H1 (cell line): Measurements from ENCODE around the gene USP12. TPM values are rescaled to one million over a fixed set of nuclear protein-coding genes. Genes with fewer than 3 reads are reported as not detected.

Experiments
- CTCF ChIA-PET: fragments of 300-600 bp; sonication (Branson Sonifier 250); formaldehyde crosslinking; loops from one replicate; lab custom pipeline; 2021; ENCODE audit not compliant: partially characterized antibody; lab: Charles Lee
- POLR2A ChIA-PET: fragments of 300-600 bp; sonication (Branson Sonifier 250); formaldehyde crosslinking; loops from one replicate; lab custom pipeline; 2021; ENCODE audit warnings: inconsistent platforms; ENCODE audit not compliant: partially characterized antibody; lab: Charles Lee
- DNase-seq, 2 experiments: peaks; one replicate each; pipeline versions ENCODE4 v3.0.0 to v3.0.0-alpha.2; 2010 to 2022; ENCODE audit warnings: low spot score in 2 of 2, low read depth in 1 of 2, mixed read lengths in 1 of 2
- FAIRE-seq: peaks from 2 replicates; lab custom pipeline; 2011; peaks lifted over from hg19 to GRCh38; lab: Jason Lieb, UNC
- H2AFZ ChIP-seq: 2 replicates; pipeline ENCODE4 v1.8.1; 2012; ENCODE audit warnings: low read length, inconsistent platforms
- H2AK5ac ChIP-seq: 2 replicates; pipeline ENCODE4 v1.6.1; 2013; ENCODE audit warnings: low read depth, low read length
- H2BK120ac ChIP-seq: replicated peaks from 2 replicates; pipeline ENCODE3; 2013; ENCODE audit warnings: low read depth, low read length, inconsistent platforms
- H2BK12ac ChIP-seq: 2 replicates; pipeline ENCODE4 v1.6.1; 2013; ENCODE audit warnings: low read depth, low read length
- H2BK15ac ChIP-seq: 2 replicates; pipeline ENCODE4 v1.6.1; 2013; ENCODE audit warnings: low read length
- H2BK20ac ChIP-seq: 2 replicates; pipeline ENCODE4 v1.6.1; 2013; ENCODE audit warnings: low read length
- H2BK5ac ChIP-seq: 2 replicates; pipeline ENCODE4 v1.6.1; 2013; ENCODE audit warnings: low read depth, low read length
- H3K14ac ChIP-seq: 2 replicates; pipeline ENCODE4 v1.6.1; 2013; ENCODE audit warnings: inconsistent platforms; ENCODE audit not compliant: insufficient read length
- H3K18ac ChIP-seq: 2 replicates; pipeline ENCODE4 v1.6.1; 2013; ENCODE audit warnings: low read length; ENCODE audit errors: extremely low read depth
- H3K23ac ChIP-seq: 2 replicates; pipeline ENCODE4 v1.6.1; 2013; ENCODE audit warnings: inconsistent platforms; ENCODE audit not compliant: insufficient read length
- H3K23me2 ChIP-seq: 2 replicates; pipeline ENCODE4 v1.6.1; 2013; ENCODE audit warnings: low read depth, low read length
- H3K27ac ChIP-seq: 2 replicates; pipeline ENCODE4 v1.6.1; 2011; ENCODE audit warnings: low read depth, low read length, inconsistent platforms
- H3K27me3 ChIP-seq, 4 experiments: replicated peaks in 1 of 4; 1 replicate in 1 of 4; 2 replicates in 3 of 4; pipeline versions ENCODE4 v1.6.1 to v1.8.1; 2011 to 2013; ENCODE audit warnings: low read length in 3 of 4, mild to moderate bottlenecking in 3 of 4, inconsistent platforms in 2 of 4, mixed read lengths in 2 of 4, moderate library complexity in 1 of 4; ENCODE audit not compliant: control insufficient read depth in 3 of 4, insufficient read depth in 3 of 4; ENCODE audit errors: extremely low read depth in 1 of 4
- H3K36me3 ChIP-seq, 4 experiments: 2 replicates each; pipeline versions ENCODE4 v1.6.1 to v1.8.1; 2011 to 2013; ENCODE audit warnings: mild to moderate bottlenecking in 4 of 4, low read length in 3 of 4, moderate library complexity in 2 of 4, control low read depth in 1 of 4, inconsistent platforms in 1 of 4; ENCODE audit not compliant: insufficient read depth in 4 of 4, control insufficient read depth in 2 of 4
- H3K4ac ChIP-seq: replicated peaks from 2 replicates; pipeline ENCODE3; 2013; ENCODE audit warnings: low read length, low read depth, mixed read lengths, inconsistent platforms; ENCODE audit not compliant: insufficient read length
- H3K4me1 ChIP-seq, 4 experiments: replicated peaks in 1 of 4; 1 replicate in 1 of 4; 2 replicates in 3 of 4; pipeline versions ENCODE4 v1.6.1 to v1.8.1; 2011 to 2013; ENCODE audit warnings: low read length in 3 of 4, inconsistent platforms in 2 of 4, mixed read lengths in 1 of 4; ENCODE audit not compliant: insufficient read depth in 4 of 4, control insufficient read depth in 3 of 4
- H3K4me2 ChIP-seq, 2 experiments: 2 replicates each; pipeline versions ENCODE4 v1.6.1 to v1.8.1; 2011 to 2013; ENCODE audit warnings: low read depth in 2 of 2, low read length in 2 of 2, control low read depth in 1 of 2, inconsistent platforms in 1 of 2, mild to moderate bottlenecking in 1 of 2; ENCODE audit not compliant: insufficient read depth in 1 of 2
- H3K4me3 ChIP-seq, 4 experiments: fragments of 200-600, 300-600 bp in 1 of 4; sonication (generic), shearing (Covaris generic), sonication (Bioruptor Twin) in 1 of 4; 2 replicates each; pipeline versions ENCODE4 v1.5.1 to v1.8.1; 2011 to 2016; ENCODE audit warnings: low read length in 4 of 4, low read depth in 3 of 4, control low read depth in 2 of 4, inconsistent platforms in 2 of 4, mild to moderate bottlenecking in 2 of 4, mixed read lengths in 1 of 4, moderate library complexity in 1 of 4; ENCODE audit not compliant: insufficient read depth in 2 of 4; ENCODE audit errors: extremely low read depth in 1 of 4
- H3K56ac ChIP-seq: replicated peaks from 2 replicates; pipeline ENCODE3; 2013; ENCODE audit warnings: low read depth, mild to moderate bottlenecking, mixed read lengths, low read length, inconsistent platforms; ENCODE audit not compliant: insufficient read length
- H3K79me1 ChIP-seq: 2 replicates; pipeline ENCODE4 v1.6.1; 2013; ENCODE audit warnings: low read depth, low read length, control low read depth
- H3K79me2 ChIP-seq, 2 experiments: 2 replicates each; pipeline versions ENCODE4 v1.6.1 to v1.8.1; 2012 to 2013; ENCODE audit warnings: low read length in 2 of 2, mild to moderate bottlenecking in 2 of 2, inconsistent platforms in 1 of 2; ENCODE audit not compliant: insufficient read depth in 2 of 2, control insufficient read depth in 1 of 2
- H3K9ac ChIP-seq, 4 experiments: replicated peaks in 1 of 4; 1 replicate in 1 of 4; 2 replicates in 3 of 4; pipeline versions ENCODE4 v1.6.1 to v1.8.1; 2011 to 2013; ENCODE audit warnings: low read depth in 3 of 4, low read length in 3 of 4, control low read depth in 2 of 4, mild to moderate bottlenecking in 2 of 4, moderate library complexity in 2 of 4, inconsistent platforms in 1 of 4; ENCODE audit errors: extremely low read depth in 1 of 4
- H3K9me3 ChIP-seq, 2 experiments: 2 replicates each; pipeline versions ENCODE4 v1.6.1 to v1.8.1; 2012 to 2013; ENCODE audit warnings: mild to moderate bottlenecking in 2 of 2, moderate library complexity in 2 of 2, control low read depth in 1 of 2, inconsistent platforms in 1 of 2, low read depth in 1 of 2, low read length in 1 of 2, mixed read lengths in 1 of 2; ENCODE audit not compliant: insufficient read depth in 2 of 2
- H4K20me1 ChIP-seq, 2 experiments: replicated peaks in 1 of 2; 2 replicates each; pipeline versions ENCODE3 to v1.8.1; 2011 to 2013; ENCODE audit warnings: inconsistent platforms in 2 of 2, low read length in 2 of 2, mild to moderate bottlenecking in 1 of 2; ENCODE audit not compliant: insufficient read depth in 2 of 2, control insufficient read depth in 1 of 2
- H4K5ac ChIP-seq: 2 replicates; pipeline ENCODE4 v1.6.1; 2013; ENCODE audit warnings: low read length, low read depth, mixed read lengths, inconsistent platforms; ENCODE audit not compliant: insufficient read length
- H4K8ac ChIP-seq: 2 replicates; pipeline ENCODE4 v1.8.0; 2013; ENCODE audit warnings: mild to moderate bottlenecking, moderate library complexity, low read length, inconsistent platforms; ENCODE audit not compliant: insufficient read depth; ENCODE audit errors: extremely low read depth
- H4K91ac ChIP-seq: replicated peaks from 2 replicates; pipeline ENCODE3; 2013; ENCODE audit warnings: low read length, mixed read lengths, inconsistent platforms; ENCODE audit not compliant: insufficient read length
- BACH1 ChIP-seq: IDR thresholded peaks from 2 replicates; pipeline ENCODE4 v1.6.1; 2012; ENCODE audit warnings: low read length, improper control_type of control experiment
- CBX5 ChIP-seq: fragments of 300-800, 300-1000 bp; sonication (generic); IDR thresholded peaks from 2 replicates; pipeline ENCODE4 v1.7.1; 2016; ENCODE audit warnings: antibody characterized with exemption, low read length, low read depth
- CREB1 ChIP-seq: IDR thresholded peaks from 2 replicates; pipeline ENCODE4 v1.6.1; 2012; ENCODE audit warnings: inconsistent platforms
- GABPA ChIP-seq: IDR thresholded peaks from 2 replicates; pipeline ENCODE4 v1.6.1; 2011; ENCODE audit warnings: mild to moderate bottlenecking, low read length, moderate library complexity, borderline replicate concordance; ENCODE audit not compliant: insufficient read depth
- HDAC2 ChIP-seq, 2 experiments: fragments of 300-600 bp in 1 of 2; sonication (generic) in 1 of 2; IDR thresholded peaks; 2 replicates each; pipeline ENCODE4 v1.6.1; 2011 to 2012; ENCODE audit warnings: low read depth in 2 of 2, low read length in 2 of 2, mild to moderate bottlenecking in 2 of 2, moderate library complexity in 2 of 2, borderline replicate concordance in 1 of 2, inconsistent platforms in 1 of 2
- RFX5 ChIP-seq: IDR thresholded peaks from 2 replicates; pipeline ENCODE4 v1.6.1; 2011; ENCODE audit warnings: low read depth, low read length, improper control_type of control experiment, borderline replicate concordance
- RXRA ChIP-seq: IDR thresholded peaks from 2 replicates; pipeline ENCODE4 v1.6.1; 2011; ENCODE audit warnings: low read depth, mild to moderate bottlenecking, low read length, moderate library complexity; ENCODE audit not compliant: insufficient read depth
- WGBS, 2 experiments: shearing (Covaris generic) in 1 of 2; methylation state at CpG; one replicate each; pipeline versions ENCODE4 v1.1.6 to v1.1.7; 2013 to 2015; ENCODE audit warnings: low lambda C conversion rate in 2 of 2, mixed read lengths in 2 of 2, inconsistent platforms in 1 of 2, low coverage in 1 of 2, missing lambda C conversion rate in 1 of 2; ENCODE audit not compliant: insufficient replicate concordance in 2 of 2, insufficient coverage in 1 of 2, insufficient read length in 1 of 2; ENCODE audit errors: extremely low coverage in 1 of 2, missing lambda C conversion rate in 1 of 2; 5-methylcytosine and 5-hydroxymethylcytosine counted together
- polyA plus RNA-seq, 7 experiments: library from polyadenylated mRNA; depleted of rRNA in 3 of 7; stranded (reverse) in 5 of 7; unstranded in 2 of 7; fragments of >200 nt in 5 of 7; fragments of 200-250 nt in 2 of 7; gene quantifications; 1 replicate in 5 of 7; 2 replicates in 1 of 7; 4 replicates in 1 of 7; pipeline versions ENCODE4 v1.2.1 to v1.2.3, GENCODE V29; 2011 to 2013; ENCODE audit warnings: missing spikeins in 2 of 7, mixed read lengths in 2 of 7
- total RNA-seq: library from RNA; stranded (reverse); fragmentation: NEBNext Ultra II Directional; extraction: Animal tissue kit (Norgen Biotek cat#: 25700); gene quantifications from 2 replicates; pipeline ENCODE4 v1.2.1, GENCODE V29; 2021

The USP12 gene
- total and polyA plus RNA-seq, 2 of the 8 experiments (the other 6 are each of a cell fraction or from before 2014, with no cell fraction given) = 4.0 to 30.0 TPM

GRCh38 chr13:27024074-27024461, 147.5 kb downstream of the USP12 start:
- Histone ChIP-seq H3K9ac (no peak overlapping the region), H3K79me1 (no peaks in the 10 kb centered on the region), H3K27me3 (no peaks in the 10 kb centered on the region; a peak in 1 of 7 replicates), H3K56ac (no peak overlapping the region), H3K27ac (no peak overlapping the region), H4K91ac (no peak overlapping the region), H3K18ac (no peak overlapping the region), H4K20me1 (no peaks in the 10 kb centered on the region), H2BK20ac (no peak overlapping the region), H3K23ac (no peak overlapping the region), H3K9me3 (no peaks in the 10 kb centered on the region; a peak in 2 of 4 replicates), H2BK120ac (no peak overlapping the region), H4K5ac (no peak overlapping the region), H3K4me2 (no peak overlapping the region), H4K8ac (no peak overlapping the region), H2AFZ (no peak overlapping the region), H3K23me2 (no peaks in the 10 kb centered on the region), H2AK5ac (no peak overlapping the region), H3K4me3 (no peak overlapping the region), H3K14ac (no peak overlapping the region), H2BK5ac (no peak overlapping the region), H2BK12ac (no peak overlapping the region), H3K79me2 (no peaks in the 10 kb centered on the region), H3K36me3 (no peaks in the 10 kb centered on the region), H2BK15ac (no peak overlapping the region), H3K4me1 (no peaks in the 10 kb centered on the region), H3K4ac (no peak overlapping the region)
- CTCF ChIA-PET = interaction anchor here (1.3 to 1.9 kb wide), 3 partner anchors 11 to 151 kb away, joined by 3 to 7 read pairs (median 6); no protein-coding TSS in a partner anchor
- WGBS, 2 experiments = 92% methylated on average over 2 of the region's 2 CpGs; no CpG with 5 or more reads in 1 of the 2 experiments
- DNase-seq = no peak
- POLR2A ChIA-PET = interaction anchor here (1.1 kb wide), 1 partner anchor 34 kb away, joined by 4 read pairs; no protein-coding TSS in a partner anchor
- TF ChIP-seq HDAC2 (IDR thresholded peaks at IDR 0.05; ENCODE audit: borderline replicate concordance in 1 of 2, low read depth in 2 of 2, low read length in 2 of 2) = no peak
- TF ChIP-seq GABPA = no peak
- no peak for TF ChIP-seq CREB1
- TF ChIP-seq BACH1 = no peak
- TF ChIP-seq RXRA = no peak
- no peak for TF ChIP-seq RFX5
- TF ChIP-seq CBX5 = no peak
- FAIRE-seq = no peak
